Measurements from ENCODE around the gene IP6K1.
"Not testable (repeated sequence)": the region's sequence is repeated elsewhere in the genome, so short reads cannot be mapped to it uniquely, and the experiment has no call there.

IP6K1 gene

GRCh38 chr3:49691481-49691880 lies 94.9 kb downstream of the IP6K1 start:
- not testable (repeated sequence) for H3K27ac Mint-ChIP-seq; H3K9me3 Mint-ChIP-seq; DNase-seq (ENCODE audit: low spot score); H3K27me3 Mint-ChIP-seq (ENCODE audit: low read depth); H3K36me3 Mint-ChIP-seq (ENCODE audit: low read depth)
- Mint-ChIP-seq H3K4me1 (ENCODE audit: low read depth) (peaks cover 17% of the 10 kb centered on the region), H3K4me3 (peak overlapping the region; percentile 26)

GRCh38 chr3:49690856-49691255 lies 95.5 kb downstream of the IP6K1 start:
- not testable (repeated sequence) for H3K36me3 Mint-ChIP-seq (ENCODE audit: low read depth); H3K9me3 Mint-ChIP-seq; H3K27me3 Mint-ChIP-seq (ENCODE audit: low read depth); DNase-seq (ENCODE audit: low spot score); H3K27ac Mint-ChIP-seq
- Mint-ChIP-seq H3K4me3 (peak overlapping the region; percentile 98), H3K4me1 (ENCODE audit: low read depth) (peaks cover 17% of the 10 kb centered on the region)

- DNase-seq (ENCODE audit: low spot score); H3K9me3 Mint-ChIP-seq; H3K36me3 Mint-ChIP-seq (ENCODE audit: low read depth); H3K27me3 Mint-ChIP-seq (ENCODE audit: low read depth): not testable (repeated sequence)
- peak overlapping the region; percentile 98 for H3K4me3 Mint-ChIP-seq
- H3K4me1 Mint-ChIP-seq (ENCODE audit: low read depth), result peaks cover 17% of the 10 kb centered on the region
- H3K27ac Mint-ChIP-seq, result peak overlapping the region; percentile 89
Measured at GRCh38 chr3:49689908-49690624, 96.3 kb downstream of the IP6K1 start.

GRCh38 chr3:49689046-49689907 lies 97.1 kb downstream of the IP6K1 start, which contains the start of the genes MST1 and RNF123:
Gene MST1 (minus strand): TSS chr3:49689474. CDS start chr3:49688691, 783 bp downstream.
Gene RNF123 (plus strand): TSS chr3:49689557. CDS start chr3:49691166, 1,609 bp downstream.
- Mint-ChIP-seq H3K27me3 (ENCODE audit: low read depth) (no peaks in the 10 kb centered on the region), H3K9me3 (no peaks in the 10 kb centered on the region), H3K36me3 (ENCODE audit: low read depth) (peaks cover 5% of the 10 kb centered on the region), H3K27ac (peak within 1 kb of the TSS; percentile 89), H3K4me1 (ENCODE audit: low read depth) (peaks cover 17% of the 10 kb centered on the region), H3K4me3 (peak within 1 kb of the TSS; percentile 98)
- DNase-seq (ENCODE audit: low spot score), result peak; percentile 92

GRCh38 chr3:49688338-49689045 lies 97.8 kb downstream of the IP6K1 start:
- Mint-ChIP-seq H3K4me3 (peak overlapping the region; percentile 98), H3K27ac (peak overlapping the region; percentile 89), H3K4me1 (ENCODE audit: low read depth) (peaks cover 17% of the 10 kb centered on the region)
- DNase-seq (ENCODE audit: low spot score); H3K36me3 Mint-ChIP-seq (ENCODE audit: low read depth); H3K9me3 Mint-ChIP-seq; H3K27me3 Mint-ChIP-seq (ENCODE audit: low read depth): not testable (repeated sequence)

GRCh38 chr3:49687424-49687795 lies 98.9 kb downstream of the IP6K1 start:
- not testable (repeated sequence) for H3K27ac Mint-ChIP-seq; H3K36me3 Mint-ChIP-seq (ENCODE audit: low read depth); H3K27me3 Mint-ChIP-seq (ENCODE audit: low read depth); H3K9me3 Mint-ChIP-seq; DNase-seq (ENCODE audit: low spot score)
- Mint-ChIP-seq H3K4me3 (peak overlapping the region; percentile 26), H3K4me1 (ENCODE audit: low read depth) (peaks cover 17% of the 10 kb centered on the region)

- not testable (repeated sequence) for H3K27ac Mint-ChIP-seq; H3K9me3 Mint-ChIP-seq; H3K27me3 Mint-ChIP-seq (ENCODE audit: low read depth); H3K4me3 Mint-ChIP-seq; H3K36me3 Mint-ChIP-seq (ENCODE audit: low read depth)
- DNase-seq (ENCODE audit: low spot score), result peak; percentile 31
- peaks cover 17% of the 10 kb centered on the region for H3K4me1 Mint-ChIP-seq (ENCODE audit: low read depth)
Measured at GRCh38 chr3:49686769-49687423, 99.4 kb downstream of the IP6K1 start.

GRCh38 chr3:49686346-49686745 lies 100.0 kb downstream of the IP6K1 start:
- not testable (repeated sequence) for H3K4me3 Mint-ChIP-seq; DNase-seq (ENCODE audit: low spot score); H3K9me3 Mint-ChIP-seq; H3K27me3 Mint-ChIP-seq (ENCODE audit: low read depth); H3K27ac Mint-ChIP-seq; H3K36me3 Mint-ChIP-seq (ENCODE audit: low read depth)
- peaks cover 17% of the 10 kb centered on the region for H3K4me1 Mint-ChIP-seq (ENCODE audit: low read depth)

GRCh38 chr3:49685846-49686245 lies 100.5 kb downstream of the IP6K1 start:
- not testable (repeated sequence) for H3K4me3 Mint-ChIP-seq; H3K27me3 Mint-ChIP-seq (ENCODE audit: low read depth); H3K9me3 Mint-ChIP-seq; H3K36me3 Mint-ChIP-seq (ENCODE audit: low read depth); H3K27ac Mint-ChIP-seq; DNase-seq (ENCODE audit: low spot score)
- peaks cover 15% of the 10 kb centered on the region for H3K4me1 Mint-ChIP-seq (ENCODE audit: low read depth)

GRCh38 chr3:49685103-49685502 lies 101.2 kb downstream of the IP6K1 start:
- not testable (repeated sequence) for H3K36me3 Mint-ChIP-seq (ENCODE audit: low read depth); H3K27ac Mint-ChIP-seq; H3K4me3 Mint-ChIP-seq

GRCh38 chr3:49684453-49684852 lies 101.9 kb downstream of the IP6K1 start:
- H3K4me1 Mint-ChIP-seq (ENCODE audit: low read depth); H3K4me3 Mint-ChIP-seq; DNase-seq (ENCODE audit: low spot score); H3K27me3 Mint-ChIP-seq (ENCODE audit: low read depth); H3K9me3 Mint-ChIP-seq; H3K27ac Mint-ChIP-seq: not testable (repeated sequence)
- H3K36me3 Mint-ChIP-seq (ENCODE audit: low read depth), result peaks cover 12% of the 10 kb centered on the region

More at GRCh38 chr3:49685103-49685502, 101.2 kb downstream of the IP6K1 start:
- not testable (repeated sequence) for H3K27me3 Mint-ChIP-seq (ENCODE audit: low read depth); DNase-seq (ENCODE audit: low spot score); H3K9me3 Mint-ChIP-seq; H3K4me1 Mint-ChIP-seq (ENCODE audit: low read depth)

GRCh38 chr3:49683162-49683561 lies 103.2 kb downstream of the IP6K1 start:
- Mint-ChIP-seq H3K27ac (no peak overlapping the region), H3K9me3 (no peaks in the 10 kb centered on the region), H3K36me3 (ENCODE audit: low read depth) (peaks cover 14% of the 10 kb centered on the region), H3K4me1 (ENCODE audit: low read depth) (no peaks in the 10 kb centered on the region), H3K4me3 (no peak overlapping the region), H3K27me3 (ENCODE audit: low read depth) (no peaks in the 10 kb centered on the region)
- DNase-seq (ENCODE audit: low spot score), result no peak

- H3K4me1 Mint-ChIP-seq (ENCODE audit: low read depth), result no peaks in the 10 kb centered on the region
- peaks cover 16% of the 10 kb centered on the region for H3K36me3 Mint-ChIP-seq (ENCODE audit: low read depth)
- no peaks in the 10 kb centered on the region for H3K27me3 Mint-ChIP-seq (ENCODE audit: low read depth)
- DNase-seq (ENCODE audit: low spot score), result no peak
- no peak overlapping the region for H3K27ac Mint-ChIP-seq
- H3K4me3 Mint-ChIP-seq, result no peak overlapping the region
- no peaks in the 10 kb centered on the region for H3K9me3 Mint-ChIP-seq
Measured at GRCh38 chr3:49681543-49681942, 104.8 kb downstream of the IP6K1 start.
